Kidney capillary endothelial cell (primary cell): Measurements from ENCODE around the gene RRM2.
"Not testable (repeated sequence)": the region's sequence is repeated elsewhere in the genome, so short reads cannot be mapped to it uniquely, and the experiment has no call there.

Experiments
- DNase-seq: peaks from one replicate; pipeline ENCODE4 v3.0.0-alpha.2; 2018; ENCODE audit warnings: low spot score

The RRM2 gene

DNA sequence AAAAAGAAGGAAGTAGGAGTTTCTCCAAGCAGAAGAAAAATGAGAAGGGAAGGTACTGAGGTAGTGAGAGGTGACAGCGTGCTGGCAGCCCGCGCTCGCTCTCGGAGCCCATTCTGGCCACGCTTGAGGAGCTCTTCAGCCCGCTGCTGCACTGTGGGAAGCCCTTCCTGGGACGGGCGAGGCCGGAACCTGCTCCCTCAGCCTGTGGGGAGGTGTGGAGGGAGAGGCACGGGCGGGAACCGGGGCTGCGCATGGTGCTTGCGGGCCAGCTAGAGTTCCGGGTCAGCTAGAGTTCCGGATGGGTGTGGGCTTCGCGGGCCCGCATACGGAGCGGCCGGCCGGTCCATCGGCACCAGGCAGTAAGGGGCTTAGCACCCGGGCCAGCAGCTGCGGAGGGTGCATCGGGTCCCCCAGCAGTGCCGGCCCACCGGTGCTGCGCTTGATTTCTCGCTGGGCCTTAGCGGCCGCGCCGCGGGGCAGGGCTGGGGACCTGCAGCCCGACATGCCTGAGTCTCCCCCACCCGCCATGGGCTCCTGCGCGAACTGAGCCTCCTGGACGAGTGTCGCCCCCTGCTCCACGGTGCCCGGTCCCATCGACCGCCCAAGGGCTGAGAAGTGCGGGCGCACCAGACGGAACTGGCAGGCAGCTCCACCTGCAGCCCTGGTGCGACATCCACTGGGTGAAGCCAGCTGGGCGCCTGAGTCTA is 31.2 kb upstream of the RRM2 start:
- DNase-seq: no peak

DNA sequence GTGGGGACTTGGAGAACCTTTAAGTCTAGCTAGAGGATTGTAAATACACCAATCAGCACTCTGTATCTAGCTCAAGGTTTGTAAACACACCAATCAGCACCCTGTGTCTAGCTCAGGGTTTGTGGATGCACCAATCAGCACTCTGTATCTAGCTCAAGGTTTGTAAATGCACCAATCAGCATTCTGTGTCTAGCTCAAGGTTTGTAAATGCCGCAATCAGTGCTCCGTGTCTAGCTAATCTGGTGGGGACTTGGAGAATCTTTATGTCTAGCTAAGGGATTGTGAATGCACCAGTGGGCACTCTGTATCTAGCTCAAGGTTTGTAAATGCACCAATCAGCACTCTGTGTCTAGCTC is 30.7 kb upstream of the RRM2 start:
- DNase-seq: not testable (repeated sequence)

DNA sequence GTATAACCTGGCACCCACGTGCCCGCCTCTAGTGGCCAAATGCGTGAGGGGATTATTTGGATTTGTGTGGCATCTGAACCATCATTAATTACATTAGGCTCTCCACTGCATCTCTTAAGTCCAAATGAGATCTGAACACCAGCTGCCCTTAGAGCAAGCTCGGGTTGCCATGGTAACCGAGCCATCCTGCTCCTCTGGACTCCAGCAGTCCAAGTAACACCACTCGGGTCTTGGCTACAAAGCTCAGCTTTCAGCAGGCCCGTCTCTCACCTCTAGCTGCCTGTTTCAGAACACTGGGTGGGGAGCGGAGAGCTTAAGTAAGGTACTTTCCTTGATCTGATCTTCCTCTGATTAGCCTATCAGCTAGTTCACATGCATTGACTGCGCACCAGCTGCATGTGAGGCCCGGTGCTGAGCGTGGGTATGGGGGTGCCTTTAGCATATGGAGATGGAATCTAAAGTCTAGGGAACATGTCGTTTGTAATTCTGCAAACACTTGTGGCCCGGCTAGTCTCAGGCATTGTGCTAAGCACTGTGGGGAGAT is 28.2 kb upstream of the RRM2 start:
- no peak for DNase-seq

DNA sequence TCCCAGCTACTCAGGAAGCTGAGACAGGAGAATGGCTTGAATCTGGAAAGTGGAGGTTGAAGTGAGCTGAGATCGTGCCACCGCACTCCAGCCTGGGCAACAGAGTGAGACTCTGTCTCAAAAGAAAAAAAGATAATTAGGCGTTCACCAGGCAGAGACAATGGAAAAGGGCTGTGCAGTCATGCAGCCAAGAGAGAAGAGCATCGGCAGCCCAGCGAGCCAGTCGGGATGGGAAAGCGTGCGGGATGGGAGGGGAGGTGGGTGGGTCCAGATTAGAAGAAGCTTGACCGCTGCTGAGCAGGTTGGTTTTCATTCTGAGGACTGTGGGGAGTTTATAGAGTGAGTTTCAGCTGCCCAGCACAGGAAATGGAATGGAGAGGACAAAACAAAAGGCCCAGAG is 27.4 kb upstream of the RRM2 start:
- DNase-seq: no peak

DNA sequence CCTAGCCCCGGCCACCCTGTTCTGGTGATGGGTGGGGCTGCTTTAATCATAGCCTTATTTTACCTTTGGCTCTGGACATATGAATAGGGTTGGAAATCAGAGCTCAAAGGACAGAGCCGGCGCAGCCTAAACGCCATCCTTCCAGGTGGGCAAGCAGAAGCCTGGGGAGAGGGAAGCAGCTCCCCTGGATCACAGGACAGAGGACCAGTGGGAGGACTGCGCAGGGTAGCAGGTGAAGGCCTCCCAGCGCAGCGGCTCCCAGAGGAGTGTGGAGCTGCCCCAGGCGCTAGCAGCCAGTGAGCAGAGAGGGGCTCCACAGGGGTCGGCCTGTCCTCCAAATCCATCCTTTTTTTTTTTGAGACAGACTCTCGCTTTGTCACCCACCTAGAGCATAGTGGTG is 25.9 kb upstream of the RRM2 start:
- no peak for DNase-seq

DNA sequence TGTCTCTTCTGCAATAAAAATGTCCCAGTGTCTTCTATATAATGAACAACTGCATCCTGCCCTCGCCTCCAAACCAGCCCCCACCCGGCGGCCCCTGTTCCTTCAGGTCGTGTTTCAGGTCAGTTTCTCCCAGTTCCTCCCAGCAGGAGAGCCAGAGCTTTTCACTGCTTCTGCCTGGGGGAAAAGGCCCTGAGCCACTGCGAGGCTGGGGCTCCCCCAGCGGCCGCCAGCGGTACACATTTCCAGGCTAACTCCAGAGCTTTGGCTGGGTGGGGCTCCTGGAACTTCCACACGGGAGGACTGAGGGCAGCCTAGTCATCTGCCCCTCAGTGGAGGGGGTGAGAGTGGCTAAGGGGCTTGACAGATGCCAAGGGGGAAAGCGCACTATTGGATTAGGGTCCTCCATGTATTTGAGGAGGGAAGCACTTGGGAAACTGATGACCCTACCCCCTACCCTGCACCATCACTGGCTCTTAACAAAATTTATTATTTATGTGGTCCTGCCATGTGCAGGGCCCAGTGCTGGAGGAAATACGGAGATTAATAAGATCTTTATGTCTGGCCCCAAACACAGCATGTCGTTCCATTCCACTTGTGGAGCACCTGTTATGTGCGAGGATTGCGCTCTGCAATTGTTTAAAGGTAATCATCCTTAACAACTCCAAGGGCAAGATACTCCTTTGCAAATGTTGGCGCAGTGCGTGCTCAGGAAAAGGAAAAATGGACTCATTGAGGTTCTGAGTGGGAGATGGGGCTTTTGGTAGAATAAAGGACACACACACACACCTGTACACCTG is 25.0 kb upstream of the RRM2 start:
- DNase-seq: no peak

DNA sequence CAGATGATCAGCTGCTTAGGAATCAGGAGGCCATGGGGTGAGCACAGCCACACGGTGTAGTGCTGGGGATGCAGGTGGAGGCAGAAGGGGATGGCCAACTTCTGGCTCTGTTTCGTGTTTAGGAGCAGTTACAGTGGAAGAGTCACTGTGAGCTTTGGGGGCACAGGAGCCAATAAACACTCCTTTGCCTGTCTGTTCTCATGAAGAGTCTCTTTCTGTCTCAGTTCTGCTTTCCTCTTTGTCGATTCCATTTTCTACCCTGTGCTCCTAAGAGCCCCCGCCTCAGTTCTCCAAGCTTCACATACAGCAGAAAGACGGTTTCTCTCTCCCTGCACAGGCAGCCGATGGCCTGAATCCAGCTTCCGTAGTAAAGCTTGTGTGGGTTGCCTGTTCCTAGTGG is 21.0 kb upstream of the RRM2 start:
- no peak for DNase-seq

DNA sequence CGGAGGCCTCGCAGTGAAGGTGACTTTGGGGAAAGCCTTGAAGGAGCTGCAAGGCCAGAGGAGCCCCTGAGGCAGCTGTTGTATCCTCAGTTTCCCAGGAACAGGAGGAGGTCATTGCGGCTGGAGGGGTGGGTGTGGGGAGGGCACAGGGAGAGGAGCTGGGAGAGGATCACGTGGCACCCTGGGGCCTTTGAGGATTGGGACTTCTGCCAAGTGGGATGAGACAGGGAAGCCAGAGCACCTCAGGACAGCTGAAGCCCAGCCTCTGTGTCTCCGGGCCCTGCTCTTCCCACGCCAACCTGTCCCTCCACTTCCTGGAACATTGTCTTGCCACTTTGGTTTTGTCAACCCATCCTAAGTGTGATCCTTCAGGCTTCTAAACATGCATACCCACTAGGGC is 19.4 kb upstream of the RRM2 start:
- no peak for DNase-seq

DNA sequence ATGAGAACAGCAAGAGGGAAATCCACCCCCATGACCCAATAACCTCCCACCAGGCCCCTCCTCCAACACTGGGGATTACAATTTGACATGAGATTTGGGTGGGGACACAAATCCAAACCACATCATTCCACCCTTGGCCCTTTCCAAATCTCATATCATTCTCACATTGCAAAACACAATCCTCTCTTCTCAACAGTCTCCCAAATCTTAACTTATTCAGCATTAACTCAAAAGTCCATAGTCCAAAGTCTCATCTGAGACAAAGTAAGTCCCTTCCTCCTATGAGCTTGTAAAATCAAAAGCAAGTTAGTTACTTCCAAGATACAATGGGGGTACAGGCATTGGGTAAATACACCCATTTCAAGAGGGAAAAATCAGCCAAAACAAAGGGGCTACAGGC is 17.6 kb upstream of the RRM2 start:
- DNase-seq: not testable (repeated sequence)

DNA sequence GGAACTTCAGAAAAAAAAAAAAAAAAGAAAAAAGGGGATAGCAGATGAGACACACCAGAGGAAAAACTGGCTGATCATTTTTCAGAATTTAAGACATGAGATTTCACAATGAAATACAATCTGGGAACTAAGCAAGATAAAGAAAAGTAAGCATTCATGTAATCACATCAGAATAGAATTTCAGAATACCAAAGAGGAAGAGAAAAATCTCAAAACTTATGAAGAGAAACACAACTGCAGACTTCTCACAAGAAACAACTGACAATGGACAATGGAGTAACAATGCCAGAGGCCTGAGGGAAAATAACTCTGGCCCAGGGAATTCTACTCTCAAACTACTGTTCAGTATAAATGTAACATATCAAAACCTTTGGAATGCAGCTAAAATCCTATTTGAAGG is 13.2 kb upstream of the RRM2 start:
- no peak for DNase-seq

DNA sequence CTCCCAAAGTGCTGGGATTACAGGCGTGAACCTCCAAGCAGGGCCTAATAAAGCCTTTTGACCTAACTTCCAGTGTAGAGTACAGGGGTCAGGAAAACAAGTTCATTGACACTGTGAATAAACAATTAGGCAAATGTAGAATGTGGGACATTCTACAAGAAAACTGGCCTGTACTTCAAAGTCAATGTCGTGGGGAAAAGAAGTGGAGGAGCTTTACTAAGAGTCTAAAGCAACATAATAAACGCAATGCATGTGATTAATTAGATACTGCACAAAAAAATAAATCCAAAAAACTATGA is 3.6 kb upstream of the RRM2 start:
- no peak for DNase-seq

DNA sequence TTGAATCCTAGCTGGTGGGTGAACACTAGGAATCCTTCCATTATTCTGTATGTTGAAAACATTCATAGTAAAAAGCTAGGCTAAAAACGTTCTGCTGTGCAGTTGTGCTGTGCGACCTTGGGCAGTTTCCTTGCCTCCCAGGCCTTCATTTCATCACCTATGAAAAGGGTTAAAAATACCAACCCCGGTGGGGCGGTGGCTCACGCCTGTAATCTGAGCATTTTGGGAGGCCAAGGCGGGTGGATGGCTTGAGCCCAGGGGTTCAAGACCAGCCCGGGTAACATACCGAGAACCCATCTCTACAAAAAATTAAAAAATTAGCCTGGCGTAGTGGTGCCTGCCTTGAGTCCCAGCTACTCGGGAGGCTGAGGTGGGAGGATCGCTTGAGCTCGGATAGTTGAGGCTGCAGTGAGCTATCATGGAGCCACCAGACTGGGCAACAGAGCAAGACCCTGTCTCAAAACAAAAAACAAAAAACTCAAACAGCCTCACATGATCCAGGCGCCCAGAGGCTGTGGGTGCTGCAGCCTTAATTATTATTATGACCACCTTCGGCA is 2.9 kb upstream of the RRM2 start:
- DNase-seq: no peak

DNA sequence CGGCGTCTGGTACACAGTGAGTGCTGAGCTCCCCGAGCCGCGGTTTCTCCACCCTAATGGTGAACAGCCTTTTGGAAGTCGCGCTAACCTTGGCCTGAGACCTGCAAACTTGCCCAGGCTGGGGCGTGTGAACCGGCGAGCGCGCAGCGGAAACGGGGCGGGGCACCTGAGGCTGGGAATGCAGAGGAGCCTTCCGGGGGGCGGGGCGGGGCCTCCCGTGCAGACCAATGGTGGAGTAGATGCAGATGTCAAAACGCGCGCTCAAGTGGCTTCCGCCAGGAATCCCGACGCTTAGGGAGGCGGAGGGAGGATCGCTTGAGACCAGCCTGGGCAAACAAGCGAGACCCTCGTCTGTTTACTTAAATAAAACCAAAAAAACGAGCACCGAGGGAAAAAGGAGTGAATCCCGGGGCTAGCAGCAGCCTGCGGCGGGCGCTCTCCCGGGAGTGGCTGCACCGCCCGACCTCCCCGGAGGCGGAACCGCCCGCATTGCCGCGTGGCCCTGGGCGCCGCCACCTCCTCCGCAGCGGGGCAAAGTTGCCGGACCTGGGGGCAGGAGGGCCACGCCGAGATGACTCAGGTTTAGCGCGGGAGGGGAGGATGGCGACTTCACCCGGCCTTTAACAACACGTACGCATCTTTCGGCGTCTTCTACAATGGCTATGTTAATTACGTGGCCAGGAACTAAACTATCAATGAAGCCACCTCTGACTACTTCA is 2.2 kb upstream of the RRM2 start:
- DNase-seq: peak; percentile 82

DNA sequence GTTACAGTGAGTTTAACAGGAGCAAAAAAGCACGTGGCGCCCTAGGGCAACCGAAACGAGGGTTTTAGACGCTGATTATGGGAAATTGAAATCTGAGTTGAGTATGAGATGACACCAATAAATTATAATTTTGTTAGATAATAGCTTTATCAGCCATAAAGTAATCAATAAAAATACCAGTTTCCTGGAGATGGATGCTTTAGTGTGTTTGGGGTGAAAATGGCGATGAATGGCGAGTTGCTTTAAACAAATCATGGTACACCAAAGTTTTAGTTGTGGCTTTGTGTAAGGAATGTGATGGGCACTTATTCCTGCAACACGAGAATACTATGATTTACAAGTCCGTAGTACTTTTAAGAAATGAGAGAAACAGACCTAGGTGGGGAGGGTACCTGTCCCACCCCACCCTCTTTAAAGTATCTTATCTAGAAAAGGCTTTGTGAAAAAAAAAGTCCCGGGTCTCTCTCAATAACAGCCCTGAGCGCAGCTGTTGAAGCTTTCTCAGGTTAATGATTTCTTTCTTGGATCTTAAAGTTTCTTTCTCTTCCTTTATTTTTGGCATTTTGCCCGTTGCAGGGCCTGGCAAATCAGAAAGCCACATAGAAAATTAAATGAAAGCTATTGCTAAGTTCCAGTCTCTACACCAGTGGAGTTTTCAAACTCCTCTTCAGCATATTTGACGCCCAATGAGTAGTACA is 1.5 kb upstream of the RRM2 start:
- no peak for DNase-seq

DNA sequence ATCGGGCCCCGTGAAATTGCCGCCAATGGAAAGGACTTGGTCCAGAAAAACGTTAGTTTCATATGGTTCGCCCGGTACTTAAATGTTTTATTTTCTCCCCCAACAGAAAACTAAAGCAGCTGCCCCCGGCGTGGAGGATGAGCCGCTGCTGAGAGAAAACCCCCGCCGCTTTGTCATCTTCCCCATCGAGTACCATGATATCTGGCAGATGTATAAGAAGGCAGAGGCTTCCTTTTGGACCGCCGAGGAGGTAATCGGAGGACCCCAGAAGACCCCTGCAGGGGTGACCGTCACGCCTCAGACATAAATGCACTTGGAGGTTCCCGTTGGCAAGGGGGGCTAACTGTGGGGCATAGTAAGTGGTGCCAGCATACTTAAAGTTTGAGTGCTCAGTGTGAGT is 742 bp downstream of the RRM2 start:
- no peak for DNase-seq

DNA sequence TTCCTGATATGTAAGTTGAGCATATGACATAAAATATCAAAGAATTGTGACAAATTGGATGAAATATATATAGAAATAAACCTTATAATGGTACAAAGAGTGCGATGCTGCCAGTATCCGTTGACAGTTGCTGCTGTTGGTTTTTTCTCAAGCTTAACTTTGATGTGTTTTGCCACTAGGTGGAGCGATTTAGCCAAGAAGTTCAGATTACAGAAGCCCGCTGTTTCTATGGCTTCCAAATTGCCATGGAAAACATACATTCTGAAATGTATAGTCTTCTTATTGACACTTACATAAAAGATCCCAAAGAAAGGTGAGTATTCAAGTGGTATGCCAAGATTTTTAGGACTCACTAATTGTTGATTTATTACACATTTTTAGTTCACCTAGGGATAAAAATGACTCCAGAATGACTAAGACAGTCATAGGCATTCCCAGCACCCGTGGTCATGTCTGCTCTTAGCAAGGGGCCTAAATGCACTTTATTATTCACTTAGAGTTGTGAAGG is 2.1 kb downstream of the RRM2 start:
- peak; percentile 67 for DNase-seq

DNA sequence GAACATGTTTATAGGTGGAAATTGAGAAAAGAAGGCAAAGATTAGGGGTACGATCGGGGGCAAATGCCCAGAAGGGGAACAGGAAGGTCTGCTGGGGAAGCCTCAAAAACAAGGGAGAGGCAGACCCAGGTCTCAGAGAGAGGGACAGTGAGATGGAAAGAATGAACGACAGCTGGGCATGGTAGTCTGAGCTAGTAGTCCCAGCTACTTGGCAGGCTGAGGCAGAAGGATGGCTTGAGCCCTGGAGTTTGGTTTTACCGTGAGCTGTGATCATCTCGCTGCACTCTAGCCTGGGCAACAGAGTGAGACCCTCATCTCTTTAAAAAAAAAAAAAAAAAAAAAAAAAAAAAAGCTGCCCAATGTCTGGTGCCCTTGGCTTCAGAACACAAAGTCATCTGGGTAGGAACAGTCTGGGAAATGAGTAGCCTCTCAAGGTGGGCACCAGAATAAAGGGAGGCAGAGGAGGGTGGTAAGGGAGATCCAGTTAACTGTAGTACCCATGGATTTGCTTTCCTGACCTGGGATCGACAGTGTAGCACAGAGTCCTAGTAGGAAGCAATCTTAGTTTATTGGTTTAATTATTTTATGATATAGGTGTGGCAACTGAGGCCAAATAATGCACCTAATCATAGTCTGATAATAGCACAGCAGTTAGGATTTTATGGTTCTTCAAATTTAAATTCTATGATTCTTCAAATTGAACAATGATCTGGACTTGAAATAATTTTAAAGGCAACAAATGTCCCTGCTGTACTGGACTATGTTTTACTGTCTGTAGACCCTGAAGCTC is 3.5 kb downstream of the RRM2 start:
- no peak for DNase-seq

DNA sequence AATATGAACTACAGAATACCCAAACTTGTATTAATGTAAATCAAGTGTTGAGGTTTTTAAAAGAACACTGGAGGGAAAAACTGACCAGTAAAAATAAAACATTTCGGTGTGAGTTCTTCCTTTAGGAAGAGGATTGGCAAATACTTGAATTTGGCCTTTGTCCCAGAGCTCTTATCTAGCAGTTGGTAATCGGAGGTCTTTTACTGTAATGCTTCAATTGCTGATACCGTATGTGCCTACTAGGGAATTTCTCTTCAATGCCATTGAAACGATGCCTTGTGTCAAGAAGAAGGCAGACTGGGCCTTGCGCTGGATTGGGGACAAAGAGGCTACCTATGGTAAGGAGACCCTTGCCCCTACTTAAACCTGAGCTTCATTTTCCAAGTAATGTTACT is 4.1 kb downstream of the RRM2 start:
- DNase-seq: no peak

DNA sequence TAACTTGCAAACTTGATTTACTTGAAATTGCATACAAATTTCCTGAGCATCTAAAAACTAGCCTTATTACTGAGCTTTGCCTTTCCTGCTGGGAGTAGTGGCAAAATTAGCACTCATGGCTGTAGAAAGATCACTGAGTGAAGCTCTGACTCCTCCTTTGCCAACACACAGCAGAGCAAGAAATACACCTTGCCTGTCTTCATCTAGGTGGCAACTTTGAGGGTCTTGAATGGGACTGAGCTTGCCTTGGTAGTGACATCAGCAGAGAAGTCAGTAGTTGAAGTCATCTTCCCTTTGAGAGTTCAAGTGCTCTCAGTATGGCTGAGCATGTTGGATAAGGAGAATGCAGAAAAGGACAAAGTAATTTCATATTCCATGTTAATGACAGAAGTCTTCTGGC is 5.9 kb downstream of the RRM2 start:
- no peak for DNase-seq

DNA sequence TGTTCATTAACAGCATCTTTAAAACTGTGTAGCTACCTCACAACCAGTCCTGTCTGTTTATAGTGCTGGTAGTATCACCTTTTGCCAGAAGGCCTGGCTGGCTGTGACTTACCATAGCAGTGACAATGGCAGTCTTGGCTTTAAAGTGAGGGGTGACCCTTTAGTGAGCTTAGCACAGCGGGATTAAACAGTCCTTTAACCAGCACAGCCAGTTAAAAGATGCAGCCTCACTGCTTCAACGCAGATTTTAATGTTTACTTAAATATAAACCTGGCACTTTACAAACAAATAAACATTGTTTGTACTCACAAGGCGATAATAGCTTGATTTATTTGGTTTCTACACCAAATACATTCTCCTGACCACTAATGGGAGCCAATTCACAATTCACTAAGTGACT is 7.0 kb downstream of the RRM2 start:
- DNase-seq: no peak

DNA sequence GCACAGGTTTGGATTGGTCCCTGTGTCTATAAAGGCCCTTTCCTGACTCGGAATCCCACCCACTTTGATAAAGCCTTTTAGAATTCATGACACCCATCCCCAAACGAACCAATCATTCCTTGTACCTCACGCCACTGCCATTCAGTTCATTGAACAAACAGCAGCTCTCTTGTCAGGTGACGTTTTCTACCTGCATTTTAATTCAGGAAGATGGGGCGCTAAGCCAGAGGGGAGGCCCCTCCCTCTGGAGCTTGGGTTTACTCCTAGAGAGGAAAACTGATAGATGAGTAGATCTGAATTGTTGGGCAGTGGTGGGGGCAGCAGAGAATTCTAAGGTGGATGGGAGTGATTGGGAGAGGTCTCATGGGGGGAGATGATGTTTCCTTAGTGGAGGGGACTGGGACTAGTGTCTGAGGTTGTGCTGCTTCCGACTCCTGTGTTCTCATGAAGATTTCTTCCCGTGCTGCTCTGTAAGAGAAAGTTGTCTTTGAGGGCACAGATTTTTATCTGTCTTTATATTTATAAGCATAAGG is 9.6 kb downstream of the RRM2 start:
- DNase-seq: no peak
